ELF-1 (cell line): Measurements from ENCODE around the gene ADAP1.
"Not testable (repeated sequence)": the region's sequence is repeated elsewhere in the genome, so short reads cannot be mapped to it uniquely, and the experiment has no call there.

Experiments
- DNase-seq: peaks from one replicate; pipeline ENCODE4 v3.0.0-alpha.2; 2016; ENCODE audit warnings: low read depth, low spot score

The ADAP1 gene

DNA sequence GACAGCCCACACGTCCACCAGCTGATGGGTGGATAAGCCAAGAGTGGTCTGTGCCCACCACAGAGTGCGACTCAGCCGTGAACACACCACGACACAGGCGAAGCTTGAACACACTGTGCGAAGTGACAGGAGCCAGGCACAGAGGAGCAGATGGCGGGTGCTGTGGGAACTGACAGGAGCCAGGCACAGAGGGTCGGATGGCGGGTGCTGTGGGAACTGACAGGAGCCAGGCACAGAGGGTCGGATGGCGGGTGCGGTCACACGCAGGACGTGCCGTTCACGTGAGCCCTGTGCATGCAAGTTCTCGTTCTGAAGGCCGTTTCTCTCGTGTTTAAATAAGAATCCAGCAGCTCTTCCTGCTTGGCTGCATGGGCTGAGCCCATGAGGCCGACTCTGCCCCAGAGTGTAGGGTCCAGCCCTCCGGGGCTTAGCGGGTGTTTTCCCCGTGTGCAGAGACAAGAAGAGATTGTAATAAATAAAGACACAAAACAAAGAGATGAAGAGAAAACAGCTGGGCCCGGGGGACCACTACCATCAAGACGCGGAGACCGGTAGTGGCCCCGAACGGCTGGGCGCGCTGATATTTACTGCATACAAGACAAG, 5.9 kb upstream of the ADAP1 start:
- no peak for DNase-seq

GRCh38 chr7:959740-960139, 5.3 kb upstream of the ADAP1 start:
- DNase-seq: not testable (repeated sequence)

DNA sequence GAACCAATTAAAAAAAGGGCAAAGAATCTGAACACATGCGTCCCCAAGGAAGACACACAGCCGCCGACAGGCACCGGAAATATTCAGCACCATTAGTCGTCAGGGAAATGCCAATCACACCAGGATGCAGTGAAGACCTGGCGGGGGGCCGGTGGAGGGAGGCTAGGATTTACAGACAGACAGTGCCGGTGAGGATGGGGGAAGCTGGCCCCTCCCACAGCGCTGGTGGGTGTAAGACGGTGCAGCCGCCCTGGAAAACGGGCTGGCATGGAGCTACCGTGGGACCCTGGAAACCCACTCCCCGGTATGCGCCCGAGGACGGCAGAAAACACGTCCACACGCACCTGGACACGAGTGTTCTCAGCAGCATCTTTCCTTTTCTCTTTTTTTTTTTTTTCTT, 4.8 kb upstream of the ADAP1 start:
- no peak for DNase-seq

DNA sequence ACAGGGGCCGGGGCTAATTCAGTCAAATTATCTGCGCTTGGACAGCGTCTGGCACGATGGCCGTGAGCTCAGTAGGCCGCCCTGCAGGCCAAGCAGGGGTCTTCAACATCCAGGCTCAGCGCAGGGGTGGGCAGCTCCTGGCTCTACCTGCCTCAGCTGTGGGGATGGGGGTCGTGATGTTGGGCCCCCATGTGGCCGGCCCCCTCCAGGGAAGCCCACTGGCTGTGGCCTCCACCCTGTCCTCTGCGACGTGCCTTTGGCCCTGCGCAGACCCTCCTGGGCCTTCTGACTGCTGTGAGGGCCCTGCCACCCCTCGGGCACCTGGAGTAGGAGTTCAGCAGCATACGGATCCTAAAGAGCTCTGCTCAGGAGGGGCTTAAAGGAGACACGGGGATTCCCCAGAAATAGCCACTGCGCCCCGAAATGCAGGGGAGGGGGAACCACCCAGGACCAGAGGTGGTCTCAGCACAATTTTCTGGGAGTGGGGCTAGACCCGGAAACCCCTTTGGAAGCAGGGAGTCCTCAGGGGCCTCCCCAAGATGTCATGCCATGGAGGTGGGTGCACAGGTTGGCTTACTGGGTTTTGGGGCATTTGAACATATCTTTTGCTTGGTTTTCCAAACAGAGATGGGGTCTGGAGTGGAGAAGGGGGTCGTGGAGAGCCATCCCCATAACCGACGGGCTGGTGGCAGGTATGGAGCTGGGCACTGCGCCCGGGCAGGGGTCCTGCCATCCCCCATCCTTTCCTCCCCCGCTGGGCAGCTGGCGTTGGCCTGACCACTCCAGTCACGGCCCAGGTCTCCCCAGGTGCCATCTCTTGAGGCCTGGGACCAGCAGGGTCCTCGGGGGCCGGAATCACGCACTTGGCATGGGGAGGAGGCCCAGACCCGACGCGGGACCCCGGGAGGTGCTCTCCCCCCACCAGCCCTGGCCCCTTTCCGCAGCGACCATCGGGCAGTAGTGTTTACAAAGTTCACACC, 4.0 kb upstream of the ADAP1 start:
- no peak for DNase-seq

DNA sequence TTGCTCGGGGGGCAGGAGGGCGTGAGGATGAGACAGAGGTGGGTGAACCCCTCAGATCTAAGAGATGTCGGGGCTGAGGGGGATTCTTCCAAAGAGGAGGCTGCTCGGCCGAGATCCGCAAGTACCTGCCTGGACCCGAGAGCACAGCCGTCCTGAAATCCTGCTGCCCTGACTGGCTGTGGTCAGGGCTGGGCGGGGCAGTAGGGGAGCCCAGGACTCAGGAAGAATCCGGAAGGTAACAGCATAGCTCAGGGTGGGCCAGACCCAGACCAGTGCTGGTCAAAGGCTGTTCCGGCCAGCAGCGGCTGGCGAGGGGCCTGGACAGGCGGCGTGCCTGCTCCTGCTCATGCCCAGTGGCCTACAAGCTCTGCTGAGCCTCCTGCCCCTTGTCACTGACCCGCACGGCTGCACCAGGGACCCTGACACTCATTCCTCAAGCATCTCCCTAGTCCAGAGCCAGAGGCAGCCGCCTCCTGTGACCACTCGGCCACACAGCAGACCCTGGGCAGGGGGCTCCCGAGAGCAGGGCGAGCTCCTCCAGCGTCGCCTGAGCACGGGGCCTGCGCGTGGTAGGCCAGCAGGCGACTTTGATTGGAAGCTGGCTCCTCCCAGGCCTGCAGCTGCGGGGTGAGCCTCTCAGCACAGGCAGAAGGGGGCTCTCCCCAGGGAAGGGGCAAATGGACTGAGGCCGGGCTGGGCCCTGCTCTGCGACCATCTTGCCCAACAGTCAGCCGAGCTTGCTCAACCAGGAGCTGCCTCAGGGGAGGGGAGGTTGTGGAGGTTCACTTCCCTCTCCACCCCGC, 3.1 kb upstream of the ADAP1 start:
- DNase-seq: peak; percentile 81

DNA sequence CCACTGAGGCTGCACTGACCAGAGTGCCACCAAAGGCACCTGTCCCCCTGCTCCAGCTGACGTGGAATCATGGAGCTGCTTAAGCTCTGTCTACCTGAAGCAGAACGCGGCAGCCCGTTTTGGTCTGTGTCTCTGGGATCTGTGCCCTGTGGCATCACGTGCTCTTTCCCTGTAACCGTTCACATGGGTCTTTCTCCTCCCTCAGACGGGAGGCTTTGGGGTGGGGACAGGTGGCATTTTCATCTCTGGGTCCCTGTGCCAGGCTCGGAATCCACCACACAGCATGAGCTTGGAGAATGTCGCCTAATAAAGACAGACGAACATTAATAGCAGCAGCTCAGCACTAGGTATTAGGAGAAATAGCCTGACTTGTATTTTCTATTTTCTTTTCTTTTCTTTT, 1.6 kb upstream of the ADAP1 start:
- no peak for DNase-seq

GRCh38 chr7:953547-954327, 743 bp downstream of the ADAP1 start:
- no peak for DNase-seq

GRCh38 chr7:952548-953441, 1.7 kb downstream of the ADAP1 start:
- DNase-seq: no peak

GRCh38 chr7:951881-952547, 2.5 kb downstream of the ADAP1 start:
- DNase-seq: no peak

GRCh38 chr7:949021-949934, 5.2 kb downstream of the ADAP1 start:
- DNase-seq: no peak

DNA sequence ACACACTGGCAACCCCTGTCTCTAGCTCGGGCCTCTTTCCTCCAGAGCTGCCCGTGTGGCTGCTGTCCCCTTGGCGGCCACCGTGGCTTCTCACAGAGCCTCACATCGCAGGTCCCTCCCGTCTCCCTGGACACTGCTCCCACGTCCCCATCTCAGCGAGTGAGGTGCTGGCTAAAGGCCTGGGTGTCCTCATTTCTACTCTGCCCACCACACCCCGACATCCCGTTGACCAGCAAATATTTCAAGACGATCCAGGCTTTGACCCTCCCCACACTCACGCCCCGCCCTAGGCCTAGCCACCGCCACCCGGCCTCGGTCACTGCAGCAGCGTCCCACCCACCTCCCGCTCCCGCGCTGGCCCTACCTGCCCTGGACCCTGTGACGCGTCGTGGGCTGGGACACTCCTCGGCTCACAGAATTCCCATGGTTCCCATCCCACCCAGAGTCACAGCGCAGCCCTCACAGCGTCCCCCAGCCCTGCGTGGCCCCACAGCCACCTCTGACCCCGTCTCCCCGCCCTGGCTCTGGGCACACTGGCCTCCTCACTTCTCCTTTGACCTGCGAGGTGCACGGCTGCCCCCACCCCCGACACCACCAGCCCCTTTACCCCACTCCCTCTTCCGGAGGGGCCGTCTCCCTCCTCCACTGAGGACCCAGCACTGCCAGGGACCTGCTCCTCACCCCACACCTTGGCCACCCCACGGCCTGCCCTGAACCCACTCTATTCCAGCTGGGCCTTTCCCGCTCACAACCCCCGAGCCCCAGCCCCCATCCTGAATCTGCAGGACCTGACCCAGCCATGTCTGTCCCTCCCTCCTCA, 6.9 kb downstream of the ADAP1 start:
- DNase-seq: no peak

GRCh38 chr7:946256-946996, 8.1 kb downstream of the ADAP1 start:
- DNase-seq: no peak

DNA sequence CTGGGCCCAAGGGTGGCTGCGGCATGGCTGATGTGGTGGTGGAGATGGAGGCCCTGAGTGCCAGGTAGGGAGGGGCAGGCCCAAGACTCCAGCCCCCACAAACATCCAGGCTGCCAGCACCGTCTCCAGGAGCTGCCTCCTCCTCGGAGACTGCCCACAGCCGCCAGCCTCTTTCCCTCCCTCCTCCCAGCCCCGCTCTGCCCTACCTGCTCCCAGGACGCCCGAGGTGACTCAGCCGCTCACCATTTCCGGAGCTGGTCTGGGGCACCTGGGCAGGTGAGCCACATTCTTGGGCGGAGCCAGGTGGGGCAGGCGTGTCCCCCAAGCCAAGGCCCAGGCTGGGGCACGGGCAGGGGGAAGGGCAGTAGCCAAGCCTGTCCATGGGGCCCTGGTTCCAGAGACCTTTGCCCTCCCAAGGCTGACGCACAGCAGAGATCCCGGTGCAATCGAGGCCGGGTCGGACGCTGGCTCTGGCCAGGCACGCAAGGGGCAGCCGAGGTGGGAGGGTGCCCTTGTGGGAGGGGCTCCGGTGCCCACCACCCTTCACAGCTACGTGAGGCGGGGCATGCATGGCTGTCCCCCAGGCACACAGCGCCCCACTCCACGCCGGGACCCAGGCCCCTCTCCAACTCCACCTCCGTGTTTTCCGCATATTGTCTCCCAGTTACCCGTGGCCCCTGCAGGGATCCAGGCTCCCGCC, 8.8 kb downstream of the ADAP1 start:
- peak; percentile 30 for DNase-seq

DNA sequence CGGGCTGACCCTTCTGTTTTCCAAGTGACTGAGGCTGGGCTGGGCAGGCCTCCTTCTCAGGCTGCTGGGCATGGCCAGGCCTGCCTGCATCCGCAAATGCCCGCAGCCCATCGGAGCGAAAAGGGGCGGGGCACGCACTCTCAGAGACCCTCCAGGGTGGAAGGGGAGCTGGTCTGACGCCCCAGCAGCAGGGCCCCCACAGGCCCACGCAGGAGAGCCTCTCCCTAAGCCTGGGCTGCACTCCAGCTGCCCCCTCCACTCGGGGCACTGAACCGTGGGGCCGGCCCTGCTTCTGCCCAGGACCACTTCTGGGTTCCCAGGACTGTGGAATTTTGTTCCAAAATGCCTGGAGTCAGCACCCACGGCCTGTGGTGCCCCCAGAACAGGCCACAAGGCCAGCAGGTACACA, 9.3 kb downstream of the ADAP1 start:
- no peak for DNase-seq

DNA sequence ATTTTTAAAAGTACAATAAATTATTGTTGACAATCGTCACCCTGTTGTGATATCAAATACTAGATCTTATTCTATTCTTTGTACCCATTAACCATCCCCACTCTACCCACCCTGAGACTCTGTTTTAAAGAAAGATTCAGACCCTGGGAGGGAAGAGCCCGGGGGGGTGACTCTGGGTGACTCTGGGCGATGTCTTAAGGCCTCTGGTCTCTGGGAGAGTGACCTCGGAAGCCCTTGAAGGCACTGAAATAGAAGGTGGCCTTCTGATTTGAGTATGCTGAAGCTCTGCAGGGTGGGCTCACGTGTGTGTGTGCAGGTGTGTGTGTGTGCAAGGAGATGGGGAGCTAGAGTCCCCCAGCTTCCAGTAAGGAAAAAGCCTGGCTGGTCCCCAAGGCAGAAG, 9.7 kb downstream of the ADAP1 start:
- no peak for DNase-seq

- DNase-seq: not testable (repeated sequence)
These were observed 10.7 kb downstream of the ADAP1 start for GRCh38 chr7:943793-944192.
